Skeletal muscle tissue (tissue), 4 donors: Measurements from ENCODE around the gene TBP. TPM values are rescaled to one million over a fixed set of nuclear protein-coding genes. Genes with fewer than 3 reads are reported as not detected.
"Not testable (repeated sequence)": the region's sequence is repeated elsewhere in the genome, so short reads cannot be mapped to it uniquely, and the experiment has no call there.

ENCODE experiments used
- H3K27ac ChIP-seq: one replicate; pipeline ENCODE4 v1.7.0; 2013; ENCODE audit warnings: mild to moderate bottlenecking, low read depth, low read length, inconsistent platforms
- H3K27me3 ChIP-seq, 3 donors: one replicate each; pipeline ENCODE4 v1.7.0; 2013; ENCODE audit warnings: low read length in 3 of 3; ENCODE audit not compliant: control insufficient read depth in 3 of 3, insufficient read depth in 3 of 3
- H3K36me3 ChIP-seq, 3 donors: one replicate each; pipeline ENCODE4 v1.7.0; 2013; ENCODE audit warnings: low read length in 3 of 3; ENCODE audit not compliant: control insufficient read depth in 3 of 3, insufficient read depth in 3 of 3
- H3K4me1 ChIP-seq, 3 donors: one replicate each; pipeline ENCODE4 v1.7.0; 2013; ENCODE audit warnings: low read length in 3 of 3, mild to moderate bottlenecking in 3 of 3; ENCODE audit not compliant: control insufficient read depth in 3 of 3, insufficient read depth in 3 of 3
- H3K4me3 ChIP-seq, 3 donors: one replicate each; pipeline ENCODE4 v1.7.0; 2013; ENCODE audit warnings: low read length in 3 of 3
- H3K9ac ChIP-seq, 3 donors: one replicate each; pipeline ENCODE4 v1.7.0; 2013; ENCODE audit warnings: low read length in 3 of 3, mild to moderate bottlenecking in 3 of 3, moderate library complexity in 2 of 3, low read depth in 1 of 3
- H3K9me3 ChIP-seq, 3 donors: one replicate each; pipeline ENCODE4 v1.7.0; 2013; ENCODE audit warnings: low read length in 3 of 3; ENCODE audit not compliant: control insufficient read depth in 3 of 3
- total RNA-seq: library from RNA; depleted of rRNA; stranded (reverse); fragments of >200 nt; gene quantifications from one replicate; pipeline ENCODE4 v1.2.3, GENCODE V29; 2014
- donor health status: Osteomylitis.

Gene TBP
- total RNA-seq, 1 donor from 2014 or later: 11.0 TPM

DNA sequence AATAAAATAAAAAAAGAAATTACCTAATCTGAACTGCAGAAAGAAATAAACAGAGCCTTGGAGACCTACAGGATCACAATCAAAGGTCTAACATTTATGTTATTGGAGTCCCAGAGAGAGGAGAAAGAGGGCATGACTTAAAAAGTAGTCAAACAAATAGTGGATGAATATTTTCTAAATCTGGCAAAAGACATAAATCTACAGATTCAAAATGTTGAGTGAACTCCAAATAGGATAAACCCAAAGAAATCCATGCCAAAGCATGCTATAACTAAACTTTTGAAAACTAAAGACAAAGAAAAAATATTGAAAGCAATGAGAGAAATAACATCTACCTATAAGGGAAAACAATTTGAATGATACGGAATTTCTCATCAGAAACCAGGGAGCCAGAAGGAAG is 39.3 kb upstream of the TBP start:
- no peak overlapping the region for H3K4me3 ChIP-seq
- peaks cover 0 to 3% (median 2%) of the 10 kb centered on the region in 3 donors for H3K4me1 ChIP-seq
- H3K9me3 ChIP-seq: peaks cover 0 to 2% (median 0%) of the 10 kb centered on the region in 3 donors
- peaks cover 0 to 3% (median 0%) of the 10 kb centered on the region in 3 donors for H3K36me3 ChIP-seq
- no peak overlapping the region for H3K27ac ChIP-seq
- H3K27me3 ChIP-seq: no peaks in the 10 kb centered on the region
- no peak overlapping the region for H3K9ac ChIP-seq

DNA sequence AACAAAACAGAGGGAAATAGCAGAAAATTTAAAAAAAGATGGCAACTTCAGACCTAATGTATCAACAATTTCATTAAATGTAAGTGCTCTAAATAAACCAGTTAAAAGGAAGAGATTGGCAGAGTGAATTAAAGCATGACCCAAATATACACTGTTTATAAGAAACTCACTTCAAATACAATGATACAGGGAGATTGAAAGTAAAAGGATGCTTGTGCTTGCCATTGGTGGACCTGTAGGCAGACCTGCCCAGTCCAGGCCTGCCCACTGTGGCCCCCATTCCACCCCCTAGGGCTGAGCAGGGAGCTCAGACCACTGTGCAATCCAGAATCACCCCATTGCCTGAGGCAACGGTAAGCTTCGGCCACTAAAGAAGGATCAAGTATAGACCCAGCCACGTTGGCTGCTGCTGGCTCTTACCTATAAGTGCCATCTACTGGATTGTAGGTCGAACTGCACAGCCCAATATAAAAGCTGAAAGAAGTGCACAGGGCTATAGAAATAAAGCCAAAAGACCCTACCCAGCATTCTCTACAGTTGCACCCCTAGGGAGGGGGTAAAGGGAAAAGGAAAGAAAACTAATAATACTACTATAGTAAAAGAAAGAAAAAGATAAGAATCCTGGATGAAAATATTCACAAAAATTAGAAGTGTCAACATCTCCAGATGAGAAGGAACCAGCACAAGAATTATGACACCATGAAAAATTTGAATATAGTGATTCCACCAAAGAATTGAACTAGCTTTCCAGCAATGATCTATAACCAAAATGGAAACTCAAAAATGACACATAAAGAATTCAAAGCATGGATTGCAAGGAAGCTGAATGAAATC is 37.2 kb upstream of the TBP start:
- Histone ChIP-seq H3K27ac (no peak overlapping the region), H3K27me3 (no peaks in the 10 kb centered on the region), H3K4me1 (peaks cover 0 to 4% (median 4%) of the 10 kb centered on the region in 3 donors), H3K9me3 (peaks cover 0 to 2% (median 0%) of the 10 kb centered on the region in 3 donors), H3K4me3 (peak overlapping the region in 1 of 3 donors; percentile 6), H3K36me3 (peaks cover 0 to 3% (median 0%) of the 10 kb centered on the region in 3 donors), H3K9ac (no peak overlapping the region)

DNA sequence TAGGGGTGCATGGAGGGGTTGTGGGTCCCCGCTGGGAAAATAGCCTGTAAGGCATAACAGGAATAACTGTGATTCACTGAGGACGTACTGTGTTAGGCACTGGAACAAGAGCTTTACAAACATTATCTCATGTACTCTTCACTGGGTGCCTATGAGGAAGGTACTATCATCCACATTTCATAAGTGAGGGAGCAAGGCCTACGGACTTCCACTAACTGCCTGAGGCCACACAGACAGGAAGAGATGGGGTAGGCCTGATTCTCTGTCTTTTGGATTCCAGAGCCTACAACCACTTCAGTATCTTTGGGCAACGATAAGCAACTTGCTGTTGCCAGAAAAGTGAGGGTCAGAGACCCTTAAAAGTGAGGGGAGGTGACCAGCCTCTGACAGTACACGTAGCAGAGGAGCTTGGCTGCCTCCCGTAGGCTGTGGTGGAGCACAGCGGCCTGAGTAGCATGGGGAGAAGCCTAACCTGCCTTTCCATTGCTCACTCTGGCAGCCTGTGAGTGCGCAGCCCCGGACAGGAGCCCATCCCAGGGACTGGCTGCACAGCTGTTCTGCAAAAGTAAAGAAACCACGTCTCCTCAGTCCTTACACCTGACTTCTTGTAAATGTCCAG is 31.5 kb upstream of the TBP start:
- peak overlapping the region; percentile 52 to 68 (median 66) for H3K9ac ChIP-seq
- peak overlapping the region; percentile 96 for H3K27ac ChIP-seq
- no peaks in the 10 kb centered on the region for H3K36me3 ChIP-seq
- H3K4me3 ChIP-seq: no peak overlapping the region
- no peaks in the 10 kb centered on the region for H3K9me3 ChIP-seq
- peaks cover 23 to 36% (median 28%) of the 10 kb centered on the region in 3 donors for H3K4me1 ChIP-seq
- no peaks in the 10 kb centered on the region for H3K27me3 ChIP-seq

DNA sequence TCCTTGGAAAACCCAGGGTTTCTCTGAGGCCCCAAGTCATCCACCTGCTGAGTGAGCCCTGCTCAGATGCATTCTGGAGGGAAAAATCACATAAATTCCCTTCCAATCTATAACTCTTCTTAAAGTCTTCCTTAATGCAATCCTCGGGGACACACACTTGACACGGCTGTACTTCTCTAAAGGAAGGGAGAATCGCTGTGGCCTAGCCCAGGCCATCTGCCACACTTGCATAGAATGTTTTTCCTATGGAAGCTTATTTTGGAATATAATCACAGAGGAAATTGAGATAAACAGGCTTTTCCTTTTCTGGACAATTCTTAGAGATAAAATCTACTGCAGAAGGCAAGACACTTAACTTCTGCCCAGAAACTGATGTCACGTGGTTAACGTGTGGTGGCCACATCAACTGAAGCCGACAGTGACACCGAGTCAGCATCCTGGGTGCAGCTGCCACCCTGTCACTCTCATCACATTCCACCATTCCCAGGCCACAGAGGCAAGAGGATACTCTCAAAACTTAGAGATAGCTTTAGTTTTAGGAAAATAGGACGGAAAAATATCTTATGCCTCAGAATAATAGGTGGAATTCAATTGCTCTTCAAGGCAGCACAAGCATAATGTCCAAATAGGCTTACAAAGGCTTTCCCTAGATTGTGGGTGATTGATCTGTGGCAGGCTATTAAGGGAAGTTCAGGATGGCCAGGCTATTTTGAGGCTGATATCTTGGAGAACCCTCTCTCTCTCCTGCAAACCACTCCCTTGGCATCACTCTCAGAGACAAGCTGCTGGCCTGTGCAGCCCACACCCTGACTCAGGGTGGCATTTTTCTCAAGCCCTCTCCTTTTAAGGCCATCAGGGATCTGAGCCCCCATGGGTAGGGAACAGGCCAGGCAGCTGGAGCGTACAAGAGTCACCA is 30.7 kb upstream of the TBP start:
- Histone ChIP-seq H3K4me1 (peaks cover 23 to 36% (median 28%) of the 10 kb centered on the region in 3 donors), H3K27ac (peak overlapping the region; percentile 96), H3K4me3 (peak overlapping the region in 1 of 3 donors; percentile 22)

DNA sequence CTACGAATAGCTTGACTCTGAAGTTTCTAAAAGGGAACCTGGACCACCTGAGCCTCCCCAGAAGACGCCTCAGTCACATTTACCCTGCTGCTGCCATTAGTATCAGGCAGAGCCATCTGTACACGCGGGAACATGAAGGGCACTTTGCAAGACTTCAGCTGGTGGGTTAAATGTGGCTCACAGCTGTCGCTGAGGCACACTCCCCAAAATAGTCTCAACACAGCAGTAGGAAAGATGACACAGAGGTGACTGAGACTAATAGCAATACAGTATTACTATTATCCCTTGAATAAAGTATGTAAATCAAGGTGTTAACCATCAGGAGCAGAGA is 30.0 kb upstream of the TBP start:
- Histone ChIP-seq H3K36me3 (no peaks in the 10 kb centered on the region), H3K9ac (peak overlapping the region; percentile 52 to 68 (median 66)), H3K27ac (peak overlapping the region; percentile 96), H3K4me1 (peaks cover 23 to 36% (median 28%) of the 10 kb centered on the region in 3 donors), H3K27me3 (no peaks in the 10 kb centered on the region), H3K9me3 (no peaks in the 10 kb centered on the region), H3K4me3 (peak overlapping the region in 1 of 3 donors; percentile 22)

More for the DNA sequence above, 30.7 kb upstream of the TBP start:
- Histone ChIP-seq H3K36me3 (no peaks in the 10 kb centered on the region), H3K27me3 (no peaks in the 10 kb centered on the region), H3K9me3 (no peaks in the 10 kb centered on the region), H3K9ac (peak overlapping the region; percentile 52 to 68 (median 66))

DNA sequence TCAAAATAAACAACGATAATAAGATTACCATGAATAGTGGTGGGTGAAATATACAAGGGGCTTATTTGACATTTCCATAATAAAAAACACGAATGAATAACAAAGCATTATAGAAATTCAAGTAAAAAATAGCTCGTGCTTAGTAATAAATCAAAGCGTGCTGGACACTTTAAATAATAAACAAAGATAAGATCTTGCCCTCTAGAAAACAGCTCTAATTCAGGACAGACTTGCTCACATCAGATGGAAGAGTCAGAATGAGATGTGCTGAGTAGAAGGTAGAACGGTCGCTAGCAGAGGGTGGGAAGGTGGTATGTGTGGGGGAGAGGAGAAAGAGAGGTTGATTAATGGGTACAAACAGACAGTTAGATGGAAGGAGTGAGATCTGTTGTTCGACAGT is 28.4 kb upstream of the TBP start:
- Histone ChIP-seq H3K27me3 (no peaks in the 10 kb centered on the region), H3K4me1 (peaks cover 28 to 41% (median 34%) of the 10 kb centered on the region in 3 donors), H3K27ac (peak overlapping the region; percentile 3), H3K36me3 (no peaks in the 10 kb centered on the region), H3K9ac (no peak overlapping the region), H3K4me3 (no peak overlapping the region), H3K9me3 (no peaks in the 10 kb centered on the region)

DNA sequence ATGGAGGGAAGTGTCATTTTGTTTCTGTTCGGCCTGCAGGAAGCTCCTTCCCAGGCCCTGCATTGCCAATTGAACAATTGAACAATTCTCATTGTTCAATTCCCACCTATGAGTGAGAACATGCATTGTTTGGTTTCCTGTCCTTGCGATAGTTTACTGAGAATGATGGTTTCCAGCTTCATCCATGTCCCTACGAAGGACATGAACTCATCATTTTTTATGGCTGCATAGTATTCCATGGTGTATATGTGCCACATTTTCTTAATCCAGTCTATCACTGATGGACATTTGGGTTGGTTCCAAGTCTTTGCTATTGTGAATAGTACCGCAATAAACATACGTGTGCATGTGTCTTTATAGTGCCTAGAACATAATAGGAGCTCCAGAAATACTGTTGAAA is 26.2 kb upstream of the TBP start:
- H3K4me3 ChIP-seq, H3K9me3 ChIP-seq, H3K9ac ChIP-seq, H3K27me3 ChIP-seq, H3K27ac ChIP-seq: not testable (repeated sequence)
- peaks cover 21 to 30% (median 24%) of the 10 kb centered on the region in 3 donors for H3K4me1 ChIP-seq
- H3K36me3 ChIP-seq: peaks cover 3 to 13% (median 5%) of the 10 kb centered on the region in 3 donors

DNA sequence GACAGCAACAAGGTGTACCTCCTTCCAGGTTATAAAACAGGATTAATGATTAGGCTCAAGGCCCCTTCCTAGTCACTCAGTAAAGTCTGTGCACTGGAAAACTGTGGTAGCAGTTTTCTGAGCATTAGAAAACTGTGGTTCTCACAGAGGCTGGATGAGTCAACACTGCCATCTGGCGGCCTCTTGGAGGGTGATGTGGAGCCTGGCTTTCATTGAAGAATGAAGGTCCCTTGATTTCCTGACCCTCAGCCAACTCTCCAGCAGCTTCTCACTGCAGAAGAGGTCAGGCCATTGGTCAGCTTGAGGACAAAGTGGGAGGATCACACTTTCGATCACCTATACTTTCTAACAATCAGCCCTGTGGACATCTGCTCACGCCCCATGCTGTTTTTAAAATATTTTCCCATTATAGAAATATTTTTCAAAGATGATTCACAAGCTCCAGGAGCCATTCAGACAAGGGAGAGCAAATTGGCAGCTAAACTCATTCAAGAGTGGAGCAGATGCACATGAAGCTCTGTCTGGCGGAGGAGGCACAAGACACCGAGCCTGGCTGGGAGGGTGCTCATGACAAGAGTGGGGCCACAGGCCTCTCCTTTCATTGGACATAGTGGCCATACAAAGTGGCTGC is 24.2 kb upstream of the TBP start:
- Histone ChIP-seq H3K27ac (no peak overlapping the region), H3K9ac (peak overlapping the region in 1 of 3 donors; percentile 34)

DNA sequence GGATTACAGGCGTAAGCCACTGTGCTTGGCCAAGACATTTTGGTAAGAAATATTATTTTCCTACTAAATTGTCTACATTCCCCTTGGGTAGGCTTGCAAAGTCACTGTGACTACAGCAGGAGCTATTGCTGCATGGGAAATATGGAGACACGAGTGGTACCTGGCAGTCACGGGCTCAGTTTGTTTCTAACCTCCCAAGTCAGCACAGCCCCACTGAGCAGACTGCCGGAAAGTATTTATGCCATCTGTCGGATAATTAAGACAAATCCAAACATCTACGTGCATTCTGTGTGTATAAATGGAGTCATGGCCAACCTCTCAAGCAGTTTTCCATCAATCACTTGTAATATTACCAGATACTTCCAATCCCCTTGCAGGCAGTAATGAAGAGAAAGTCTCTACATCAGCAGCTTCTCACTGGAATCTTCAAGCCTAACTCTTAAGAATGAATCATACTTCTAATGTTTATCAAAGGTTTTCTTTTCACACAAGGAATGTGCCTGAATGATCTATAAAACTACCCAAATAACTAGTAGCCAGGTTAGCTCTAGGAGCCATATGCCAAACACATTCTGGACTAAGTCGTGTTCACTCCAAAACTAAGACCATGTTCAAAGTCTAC is 21.2 kb upstream of the TBP start:
- H3K36me3 ChIP-seq: peaks cover 36 to 60% (median 47%) of the 10 kb centered on the region in 3 donors
- peaks cover 6 to 16% (median 10%) of the 10 kb centered on the region in 3 donors for H3K4me1 ChIP-seq
- no peak overlapping the region for H3K4me3 ChIP-seq
- no peak overlapping the region for H3K27ac ChIP-seq
- H3K9me3 ChIP-seq: no peaks in the 10 kb centered on the region
- no peak overlapping the region for H3K9ac ChIP-seq
- no peaks in the 10 kb centered on the region for H3K27me3 ChIP-seq

More for the DNA sequence above, 24.2 kb upstream of the TBP start:
- Histone ChIP-seq H3K9me3 (no peaks in the 10 kb centered on the region), H3K4me1 (peaks cover 7 to 14% (median 7%) of the 10 kb centered on the region in 3 donors), H3K36me3 (peaks cover 10 to 31% (median 17%) of the 10 kb centered on the region in 3 donors), H3K27me3 (no peaks in the 10 kb centered on the region), H3K4me3 (no peak overlapping the region)
